Stimulated activated CD8-positive, alpha-beta memory T cell treated with anti-CD3 and anti-CD28 coated beads, Interleukin-4, amount 100 ng/mL, for 1 hour (primary cell): ENCODE results near the gene DERA.
"Not testable (repeated sequence)": the region's sequence is repeated elsewhere in the genome, so short reads cannot be mapped to it uniquely, and the experiment has no call there.

ENCODE experiments used
- DNase-seq, 2 donors: peaks; one replicate each; pipeline ENCODE4 v3.0.0-alpha.2; 2020; ENCODE audit warnings: low read depth in 2 of 2, low spot score in 1 of 2

DERA gene

DNA sequence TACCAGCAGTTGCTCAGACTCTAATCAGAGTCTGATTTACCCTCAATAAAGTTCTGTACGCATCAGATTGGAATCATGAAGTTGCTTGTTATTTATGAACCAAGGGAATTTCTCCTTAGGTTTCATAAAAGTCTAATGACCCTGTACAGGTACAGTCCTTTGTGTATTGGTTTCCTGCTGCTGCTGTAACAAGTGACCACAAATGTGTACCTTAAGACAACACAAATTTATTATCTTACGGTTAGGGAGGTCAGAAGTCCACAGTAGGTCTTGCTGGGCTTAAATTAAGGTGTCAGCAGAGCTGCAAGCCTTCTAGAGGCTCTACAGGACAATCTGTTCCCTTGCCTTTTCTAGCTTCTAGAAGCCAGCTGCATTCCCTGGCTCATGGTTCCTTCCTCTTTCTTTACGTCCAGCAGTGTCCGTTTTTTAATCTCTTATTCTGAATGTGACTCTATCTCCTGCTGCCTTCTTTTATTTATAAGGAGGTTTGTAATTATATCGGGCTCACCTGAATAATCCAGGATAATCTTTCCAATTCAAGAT is 6.7 kb upstream of the DERA start:
- DNase-seq, result no peak

DNA sequence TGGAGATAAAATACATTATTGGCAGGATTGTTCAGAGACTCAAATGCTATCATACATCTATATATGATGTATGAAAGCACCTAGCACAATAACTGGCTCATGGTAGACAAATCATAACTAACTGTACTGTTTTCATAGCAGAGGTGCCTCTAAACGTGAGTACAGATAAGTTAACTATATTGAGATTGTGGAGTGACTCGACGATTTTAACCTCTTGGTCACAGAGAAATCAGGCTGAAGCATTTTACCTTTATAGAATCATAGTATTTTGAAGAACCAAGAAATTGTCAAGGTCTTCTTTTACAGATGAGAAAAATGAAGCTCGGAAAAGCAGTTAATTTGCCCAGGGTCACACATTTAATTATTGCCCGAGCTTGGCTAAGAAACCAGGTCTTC is 666 bp upstream of the DERA start:
- no peak for DNase-seq

DNA sequence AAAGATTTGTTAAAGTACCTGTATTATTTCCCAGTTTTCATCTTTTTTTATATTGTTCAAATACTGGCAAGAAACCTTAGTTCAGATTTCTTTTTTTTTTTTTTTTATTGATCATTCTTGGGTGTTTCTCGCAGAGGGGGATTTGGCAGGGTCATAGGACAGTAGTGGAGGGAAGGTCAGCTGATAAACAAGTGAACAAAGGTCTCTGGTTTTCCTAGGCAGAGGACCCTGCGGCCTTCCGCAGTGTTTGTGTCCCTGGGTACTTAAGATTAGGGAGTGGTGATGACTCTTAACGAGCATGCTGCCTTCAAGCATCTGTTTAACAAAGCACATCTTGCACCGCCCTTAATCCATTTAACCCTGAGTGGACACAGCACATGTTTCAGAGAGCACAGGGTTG is 799 bp downstream of the DERA start:
- DNase-seq, result not testable (repeated sequence)

DNA sequence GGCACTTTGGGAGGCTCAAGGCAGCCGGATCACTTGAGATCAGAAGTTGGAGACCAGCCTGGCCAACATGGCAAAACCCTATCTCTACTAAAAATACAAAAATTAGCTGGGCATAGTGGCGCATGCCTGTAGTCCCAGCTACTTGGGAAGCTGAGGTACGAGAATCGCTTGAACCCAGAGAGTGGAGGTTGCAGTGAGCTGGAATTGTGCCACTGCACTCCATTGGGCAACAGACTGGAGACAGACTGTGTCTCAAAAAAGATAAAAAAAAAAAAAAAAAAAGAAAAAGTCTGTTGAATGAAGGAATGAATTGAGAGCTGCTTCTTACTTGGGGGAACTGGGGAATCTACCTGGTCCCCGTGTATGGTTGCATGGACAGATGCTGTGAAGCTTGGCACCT is 3.0 kb downstream of the DERA start:
- not testable (repeated sequence) for DNase-seq

DNA sequence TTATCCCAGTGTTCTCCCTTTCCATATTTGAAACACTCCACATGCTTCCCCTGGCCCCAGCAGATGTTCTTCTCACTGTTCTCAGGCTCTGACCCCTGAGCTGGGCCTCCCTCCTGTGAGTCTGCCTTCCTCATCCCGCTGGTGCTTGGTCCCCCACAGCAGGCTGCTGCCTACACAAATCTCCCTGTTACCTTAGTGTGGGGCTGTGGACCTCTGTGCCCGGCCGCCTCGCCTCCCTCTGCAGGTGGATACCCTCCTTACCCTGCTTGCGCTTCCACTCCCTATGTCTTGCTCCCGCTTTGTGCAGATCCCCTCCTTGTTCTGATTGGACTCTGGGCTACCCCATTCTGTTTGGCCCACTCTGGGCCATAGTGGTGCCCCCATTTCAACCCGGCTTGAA is 6.9 kb downstream of the DERA start:
- DNase-seq, result no peak

DNA sequence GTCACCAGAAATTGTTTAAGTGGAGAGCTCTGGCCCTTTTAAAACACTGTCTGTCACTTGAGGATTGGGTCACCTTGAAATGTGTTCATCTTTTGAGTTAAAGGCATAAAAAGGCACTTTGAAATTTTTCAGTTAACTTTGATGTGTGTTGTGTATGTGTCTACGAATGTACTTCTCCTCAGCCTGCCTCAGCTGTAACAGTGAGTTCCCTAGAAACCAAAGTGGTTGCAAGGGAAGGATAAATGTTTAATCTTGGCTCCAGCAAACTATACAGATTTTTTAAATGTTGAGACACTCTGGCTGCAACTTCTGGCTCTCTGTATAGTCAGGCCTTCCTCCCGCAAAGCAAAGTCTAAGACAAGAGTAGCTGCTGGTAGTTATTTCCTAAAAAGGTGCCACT is 8.3 kb downstream of the DERA start:
- DNase-seq, result no peak

DNA sequence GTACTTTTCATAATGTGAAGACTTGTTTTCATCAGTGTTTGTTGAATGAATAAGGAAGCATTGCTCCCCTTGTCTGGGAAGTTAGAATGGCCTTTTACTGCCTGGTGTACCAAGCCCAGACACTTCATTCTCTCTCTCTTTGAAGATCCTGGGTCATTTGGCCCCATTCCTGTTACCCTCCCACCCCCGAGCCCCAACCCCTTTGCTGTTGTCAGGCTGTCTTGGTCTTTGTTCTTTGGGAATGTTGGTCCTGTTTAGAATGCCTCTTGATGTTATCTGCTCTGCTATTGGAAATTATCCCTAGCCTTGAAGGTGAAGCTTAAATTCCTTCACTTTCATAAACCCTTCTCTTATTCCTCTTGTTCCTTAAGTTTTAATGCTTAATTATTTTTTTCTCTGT is 13.8 kb downstream of the DERA start:
- no peak for DNase-seq

DNA sequence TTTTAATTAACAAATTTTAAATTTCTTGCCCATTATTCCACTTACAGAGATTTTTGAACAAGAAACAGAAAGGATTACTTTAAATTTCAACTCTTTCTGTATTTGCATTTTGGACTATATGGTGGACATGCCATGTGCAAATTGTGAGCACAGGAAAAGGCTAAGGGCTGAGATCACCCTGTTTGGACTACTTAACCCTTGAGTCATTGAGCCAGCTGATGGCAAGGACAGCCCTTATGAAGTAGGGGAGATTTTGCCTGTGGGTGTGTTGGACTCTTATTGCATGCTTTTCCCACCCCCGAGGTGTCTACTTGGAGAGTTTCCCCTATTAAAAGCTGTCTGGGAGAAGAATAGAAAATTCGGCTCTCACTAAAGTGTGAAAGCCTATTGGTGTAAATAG is 17.2 kb downstream of the DERA start:
- DNase-seq, result no peak

DNA sequence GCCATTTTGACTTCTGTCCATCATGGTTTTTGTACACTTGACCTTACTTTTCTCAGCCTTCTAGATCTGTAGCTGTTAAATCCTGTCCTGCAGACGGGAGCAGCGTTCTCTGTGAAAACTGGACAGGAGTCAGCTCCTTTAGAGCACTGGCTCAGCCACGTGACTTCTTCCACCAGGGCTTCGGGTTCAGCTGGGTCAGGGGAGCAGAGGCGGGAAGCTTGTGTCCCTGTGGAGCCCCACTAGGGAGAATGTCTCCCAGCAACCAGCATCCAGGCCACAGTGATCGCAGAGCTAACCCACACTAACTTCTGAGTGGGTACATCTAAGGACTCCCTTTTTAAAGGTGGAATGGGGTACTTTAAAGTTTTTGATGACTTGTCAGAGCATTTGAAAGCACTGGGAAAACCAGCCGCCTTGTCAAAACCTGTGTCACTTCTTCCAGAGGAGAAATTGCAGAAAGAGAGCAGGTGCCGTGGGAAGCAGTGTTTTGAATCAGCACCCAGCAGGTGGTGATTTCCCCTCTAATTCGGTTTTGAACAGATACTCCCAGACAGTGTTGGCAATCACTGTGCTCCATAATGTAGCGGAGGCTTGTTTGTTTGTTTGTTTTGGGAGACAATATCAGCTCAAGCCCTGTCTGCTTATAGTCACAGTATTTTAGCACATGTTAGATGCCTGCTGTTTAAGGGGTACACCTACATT is 17.9 kb downstream of the DERA start:
- no peak for DNase-seq

DNA sequence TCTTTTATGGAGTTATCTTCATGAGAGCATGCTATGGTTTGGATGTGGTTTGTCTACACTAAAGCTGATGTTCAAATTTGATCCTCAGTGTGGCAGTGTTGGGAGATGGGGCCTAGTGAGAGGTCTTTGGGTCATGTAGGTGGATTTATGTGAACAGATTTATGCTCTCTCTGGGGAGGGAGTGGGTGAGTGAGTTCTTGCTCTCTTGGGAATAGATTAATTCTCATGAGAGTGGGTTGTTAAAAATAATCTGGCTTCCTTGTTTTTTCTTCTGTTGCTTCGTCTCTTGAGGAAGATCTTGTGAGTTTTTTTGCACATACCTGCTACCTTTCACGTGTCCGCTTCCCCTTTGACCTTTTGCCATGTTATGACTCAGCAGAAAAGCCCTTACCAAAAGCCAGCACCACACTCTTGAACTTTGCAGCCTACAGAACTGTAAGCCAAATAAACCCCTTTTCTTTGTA is 20.5 kb downstream of the DERA start:
- no peak for DNase-seq

DNA sequence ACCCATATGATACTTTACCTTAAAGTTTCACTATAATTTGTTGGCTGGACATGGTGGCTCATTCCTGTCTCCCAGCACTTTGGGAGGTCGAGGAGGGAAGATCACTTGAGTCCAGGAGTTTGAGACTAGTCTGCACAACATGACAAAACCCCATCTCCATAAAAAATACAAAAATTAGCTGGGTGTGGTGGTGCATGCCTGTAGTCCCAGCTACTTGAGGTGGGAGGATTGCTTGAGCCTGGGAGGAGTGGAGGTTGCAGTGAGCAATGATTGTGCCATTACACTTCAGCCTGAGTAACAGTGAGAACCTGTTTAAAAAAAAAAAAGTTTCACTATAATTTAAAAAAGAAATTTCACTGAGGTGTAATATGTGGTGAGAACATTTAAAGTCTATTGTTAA is 21.2 kb downstream of the DERA start:
- no peak for DNase-seq

DNA sequence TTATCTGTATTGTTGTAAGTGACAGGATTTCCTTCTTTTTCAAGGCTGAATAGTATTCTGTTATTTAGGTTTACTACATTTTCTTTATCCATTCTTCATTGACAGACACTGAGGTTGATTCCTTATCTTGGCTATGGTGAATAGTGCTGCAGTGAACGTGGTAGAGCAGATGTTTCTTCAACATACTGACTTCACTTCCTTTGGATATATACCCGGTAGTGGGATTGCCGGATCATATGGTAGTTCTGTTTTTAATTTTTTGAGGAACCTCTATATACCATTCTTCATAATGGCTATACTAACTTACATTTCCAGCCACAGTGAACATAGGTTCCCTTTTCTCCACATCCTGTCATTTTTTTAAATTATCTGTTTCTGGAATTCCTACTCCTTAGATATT is 21.8 kb downstream of the DERA start:
- no peak for DNase-seq

DNA sequence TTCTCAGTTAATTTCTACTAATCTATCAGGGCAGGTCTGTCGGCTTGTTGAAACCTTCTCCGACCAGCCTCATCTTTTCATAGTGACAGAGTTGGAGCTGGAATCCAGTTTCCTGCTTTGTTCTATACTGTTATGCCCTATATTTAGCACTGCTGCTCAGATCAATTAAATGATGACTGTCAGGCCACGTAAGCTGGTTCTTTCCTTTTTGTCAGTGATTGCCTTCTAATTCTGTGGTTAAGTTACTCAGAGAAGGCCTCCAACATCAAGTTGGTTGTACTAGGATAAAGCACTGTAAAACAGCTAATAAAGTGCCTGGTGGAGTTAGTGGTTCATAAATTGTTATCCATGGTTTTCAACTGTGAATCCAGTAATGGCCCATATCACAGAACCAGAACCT is 22.6 kb downstream of the DERA start:
- no peak for DNase-seq

DNA sequence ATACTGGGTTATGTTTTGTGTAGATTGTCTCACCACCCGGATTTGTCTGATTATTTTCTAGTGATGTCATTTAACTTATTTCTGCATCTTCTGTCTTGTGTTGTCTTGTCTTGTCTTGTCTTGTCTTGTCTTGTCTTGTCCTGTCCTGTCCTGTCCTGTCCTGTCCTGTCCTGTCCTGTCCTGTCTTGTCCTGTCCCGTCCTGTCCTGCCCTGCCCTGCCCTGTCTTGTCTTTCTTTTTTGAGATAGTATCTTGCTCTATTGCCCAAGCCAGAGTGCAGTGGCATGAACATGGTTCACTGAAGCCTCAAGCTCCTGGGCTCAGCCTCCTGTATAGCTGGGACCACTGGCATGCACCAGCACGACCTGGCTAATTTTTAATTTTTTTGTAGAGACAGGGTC is 25.6 kb downstream of the DERA start:
- no peak for DNase-seq

DNA sequence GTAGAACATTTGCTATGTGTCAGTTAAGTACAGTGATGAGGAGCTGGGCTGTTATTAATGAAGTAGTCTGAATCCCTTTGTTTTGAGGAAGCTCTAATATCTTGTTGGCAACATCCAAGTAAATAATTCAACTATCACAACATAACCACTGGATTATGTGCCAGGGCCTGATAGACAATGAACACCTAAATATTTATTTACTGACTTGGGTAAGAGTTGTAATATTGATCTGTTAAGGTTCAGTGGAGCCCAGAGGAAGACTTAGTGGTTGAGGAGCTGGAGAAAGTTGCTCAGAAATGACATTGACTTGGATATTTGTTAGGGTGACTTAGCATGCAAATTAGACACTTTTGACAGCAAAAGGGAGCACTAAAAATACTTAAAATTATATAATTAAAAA is 26.8 kb downstream of the DERA start:
- DNase-seq, result no peak

DNA sequence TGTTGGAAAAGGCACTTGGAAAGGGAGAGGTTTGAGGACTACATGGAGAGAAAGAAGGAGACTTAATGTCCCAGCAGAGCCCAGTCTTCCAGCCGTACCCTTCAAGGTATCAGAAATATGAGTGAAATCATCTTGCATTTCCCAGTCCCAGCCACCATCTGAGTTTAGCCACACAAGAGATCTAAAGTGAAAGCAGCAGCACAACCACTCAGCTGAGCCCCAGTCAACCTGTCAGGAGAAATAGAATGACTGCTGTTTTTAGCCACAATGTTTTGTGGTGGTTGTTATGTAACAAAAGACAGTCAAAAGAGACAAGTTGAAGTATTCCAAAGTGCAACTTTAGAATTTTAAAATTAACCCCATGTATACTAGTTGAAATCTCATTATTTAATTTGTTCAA is 28.0 kb downstream of the DERA start:
- no peak for DNase-seq

DNA sequence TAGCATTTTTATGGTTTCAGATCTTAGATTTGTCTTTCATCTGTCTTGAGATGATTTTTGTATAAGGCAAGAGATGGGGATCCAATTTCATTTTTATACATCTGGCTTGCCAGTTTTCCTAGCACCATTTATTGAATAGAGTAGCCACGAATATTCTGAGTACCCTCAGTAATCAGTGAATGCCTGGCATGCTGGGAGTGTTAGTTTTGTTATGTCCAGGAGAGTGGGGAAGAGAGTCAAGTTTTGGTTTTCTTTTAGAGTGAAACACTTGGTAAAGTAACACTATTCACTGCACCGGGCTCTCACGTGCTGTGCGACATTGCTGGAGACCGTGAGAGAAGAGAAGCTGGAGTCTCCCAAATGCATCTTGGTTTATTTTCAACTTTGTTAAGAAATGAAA is 31.3 kb downstream of the DERA start:
- DNase-seq, result no peak

DNA sequence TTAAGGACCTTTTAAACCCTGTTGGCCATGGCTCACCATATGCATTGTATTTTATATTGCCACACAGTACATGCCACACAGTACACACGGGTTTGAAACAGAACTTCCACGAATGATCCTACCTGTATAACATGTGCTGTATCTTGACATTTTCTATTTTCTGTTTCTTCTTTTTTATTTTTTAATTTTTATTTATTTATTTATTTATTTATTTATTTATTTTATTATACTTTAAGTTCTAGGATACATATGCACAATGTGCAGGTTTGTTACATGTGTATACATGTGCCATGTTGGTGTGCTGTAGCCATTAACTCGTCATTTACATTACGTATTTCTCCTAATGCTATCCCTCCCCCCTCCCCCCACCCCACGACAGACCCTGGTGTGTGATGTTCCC is 32.4 kb downstream of the DERA start:
- not testable (repeated sequence) for DNase-seq

DNA sequence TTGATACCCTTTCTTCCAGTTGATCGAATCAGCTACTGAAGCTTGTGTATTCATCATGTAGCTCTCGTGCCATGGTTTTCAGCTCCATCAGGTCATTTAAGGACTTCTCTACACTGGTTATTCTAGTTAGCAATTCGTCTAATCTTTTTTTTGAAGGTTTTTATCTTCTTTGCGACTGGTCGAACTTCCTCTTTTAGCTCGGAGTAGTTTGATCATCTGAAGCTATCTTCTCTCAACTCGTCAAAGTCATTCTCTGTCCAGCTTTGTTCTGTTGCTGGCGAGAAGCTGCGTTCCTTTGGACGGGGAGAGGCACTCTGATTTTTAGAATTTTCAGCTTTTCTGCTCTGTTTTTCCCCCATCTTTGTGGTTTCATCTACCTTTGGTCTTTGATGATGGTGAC is 37.3 kb downstream of the DERA start:
- DNase-seq, result not testable (repeated sequence)

DNA sequence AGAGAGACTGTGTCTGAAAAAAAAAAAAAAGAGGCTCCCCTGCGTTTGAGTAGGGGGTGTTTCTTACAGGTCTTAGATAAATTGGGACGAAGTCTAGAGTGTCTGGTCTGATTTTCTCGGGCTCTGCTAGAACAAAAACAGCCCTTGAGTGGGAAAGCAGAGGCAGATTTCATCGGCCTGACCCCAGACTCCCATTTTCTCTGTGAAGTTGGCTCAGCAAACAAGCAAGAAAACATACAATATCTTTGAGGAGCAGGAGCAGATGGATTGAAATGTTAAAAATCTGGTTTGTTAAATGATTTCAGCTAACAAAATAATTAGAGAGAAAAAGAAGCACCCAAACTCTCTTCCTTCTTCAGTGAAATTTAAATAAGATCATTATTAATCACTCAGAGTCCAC is 44.1 kb downstream of the DERA start:
- no peak for DNase-seq

DNA sequence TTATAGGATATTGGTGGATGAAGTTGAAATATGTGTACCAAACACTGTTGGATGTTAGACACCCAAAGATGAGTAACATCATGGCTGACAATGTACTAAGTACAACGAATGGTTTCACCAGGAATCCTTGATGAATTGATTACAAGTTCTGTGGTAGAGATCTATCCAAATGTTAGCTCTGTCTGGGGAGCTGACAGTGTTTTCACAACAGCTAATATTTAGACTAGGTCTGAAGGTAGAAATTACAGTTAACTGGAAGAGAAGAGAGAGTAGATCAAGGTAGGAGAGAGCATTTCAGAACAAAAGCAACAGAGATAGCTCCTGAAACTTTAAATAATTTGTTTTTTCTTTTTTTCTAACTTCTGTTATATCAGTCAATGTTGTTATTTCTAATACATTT is 44.9 kb downstream of the DERA start:
- DNase-seq, result no peak

DNA sequence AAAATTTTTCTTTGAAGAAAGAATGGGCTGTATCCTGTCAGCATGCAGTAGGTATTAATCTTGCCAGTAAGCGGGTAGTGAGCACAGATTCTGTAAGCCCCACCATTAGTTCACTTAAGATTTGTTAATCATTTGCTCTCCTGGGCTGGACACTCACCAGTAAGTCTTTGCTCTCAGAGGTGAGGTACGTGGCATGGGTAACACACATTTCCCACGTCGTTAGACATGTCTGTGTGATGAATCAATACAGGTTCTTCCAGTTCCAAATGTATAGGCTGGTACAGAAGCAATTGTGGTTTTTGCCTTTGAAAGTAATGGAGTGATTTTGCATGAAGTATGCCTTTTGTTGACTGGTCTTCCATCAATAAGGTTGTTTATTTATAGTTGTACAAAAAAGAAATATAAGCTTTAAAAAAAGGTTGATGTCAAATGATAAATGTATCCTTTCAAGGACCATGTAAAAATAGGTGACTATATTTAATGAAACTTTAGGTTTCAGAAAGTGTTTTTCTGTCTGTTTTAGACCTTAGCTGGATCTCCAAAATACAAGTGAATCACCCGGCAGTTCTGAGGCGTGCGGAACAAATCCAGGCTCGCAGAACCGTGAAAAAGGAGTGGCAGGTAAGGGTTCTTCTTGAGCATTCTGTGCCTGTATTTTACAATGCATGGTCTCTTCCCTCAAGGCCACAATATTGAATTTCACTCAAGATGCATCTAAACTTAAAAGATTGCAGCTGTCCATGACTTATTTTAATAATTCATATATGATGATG is 45.5 kb downstream of the DERA start:
- DNase-seq, result no peak

DNA sequence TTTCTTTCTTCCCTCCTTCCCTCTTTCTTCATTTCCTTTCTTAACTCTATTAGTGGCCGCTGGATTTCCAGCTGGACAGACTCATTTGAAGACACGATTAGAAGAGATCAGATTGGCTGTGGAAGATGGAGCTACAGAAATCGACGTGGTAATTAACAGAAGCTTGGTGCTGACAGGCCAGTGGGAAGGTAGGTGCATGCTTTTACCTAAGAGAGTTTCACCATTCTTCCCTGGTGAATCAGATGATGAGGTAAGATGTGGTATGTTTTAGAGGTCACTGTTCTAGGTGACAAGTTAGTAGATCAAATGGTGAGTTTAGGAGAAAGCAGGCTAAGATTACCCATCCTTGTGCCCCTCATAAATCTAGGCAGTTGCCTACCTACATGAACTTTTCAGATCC is 51.6 kb downstream of the DERA start:
- DNase-seq, result no peak
